ENCODE measurements around the gene PGA5. TPM values are rescaled to one million over a fixed set of nuclear protein-coding genes. Genes with fewer than 3 reads are reported as not detected.
"Not testable (repeated sequence)": the region's sequence is repeated elsewhere in the genome, so short reads cannot be mapped to it uniquely, and the experiment has no call there.

Gene PGA5
- under 1 TPM; 0.58 to 0.71 TPM for total RNA-seq
- long read RNA-seq: 0 reads

- intact Hi-C loops (cut with DNase I); DNase-seq; ATAC-seq: not testable (repeated sequence)
Measured at GRCh38 chr11:61240875-61241274, at the start of gene PGA5. Gene PGA5 (plus strand): TSS chr11:61241175. CDS start chr11:61241227, 52 bp downstream.

GRCh38 chr11:61193596-61193995 lies 47.4 kb upstream of the PGA5 start:
- DNase-seq: no peak
- intact Hi-C loops (cut with DNase I): no loop called here
- peak in 1 of 2 donors; percentile 49 for ATAC-seq

- DNase-seq (no peak), ATAC-seq (peak in 1 of 2 donors; percentile 82)
- intact Hi-C loops (cut with DNase I): no loop called here
Measured at GRCh38 chr11:61194169-61194671, 46.8 kb upstream of the PGA5 start.

- intact Hi-C loops (cut with DNase I): no loop called here
- no peak for ATAC-seq
- no peak for DNase-seq
Measured at GRCh38 chr11:61194981-61195695, 45.8 kb upstream of the PGA5 start.

- DNase-seq (no peak), ATAC-seq (no peak)
- intact Hi-C loops (cut with DNase I): no loop called here
Measured at GRCh38 chr11:61195719-61196118, 45.3 kb upstream of the PGA5 start.

- no peak for DNase-seq
- intact Hi-C loops (cut with DNase I): no loop called here
- no peak for ATAC-seq
Measured at GRCh38 chr11:61198361-61198760, 42.6 kb upstream of the PGA5 start.

GRCh38 chr11:61198948-61199523 lies 41.9 kb upstream of the PGA5 start:
- intact Hi-C loops (cut with DNase I): no loop called here
- DNase-seq: no peak
- ATAC-seq: no peak

GRCh38 chr11:61201476-61201875 lies 39.5 kb upstream of the PGA5 start:
- DNase-seq (no peak), ATAC-seq (no peak)
- intact Hi-C loops (cut with DNase I): no loop called here

- DNase-seq; intact Hi-C loops (cut with DNase I); ATAC-seq: not testable (repeated sequence)
Measured at GRCh38 chr11:61202950-61203746, 37.8 kb upstream of the PGA5 start, which contains the start of gene PGA3. Gene PGA3 (plus strand): TSS chr11:61203515. CDS start chr11:61203565, 50 bp downstream.

GRCh38 chr11:61203873-61204272 lies 37.1 kb upstream of the PGA5 start:
- intact Hi-C loops (cut with DNase I); DNase-seq: not testable (repeated sequence)
- peak; percentile 63 to 66 for ATAC-seq

GRCh38 chr11:61204502-61205059 lies 36.4 kb upstream of the PGA5 start:
- intact Hi-C loops (cut with DNase I); DNase-seq; ATAC-seq: not testable (repeated sequence)

GRCh38 chr11:61207636-61208310 lies 33.2 kb upstream of the PGA5 start:
- intact Hi-C loops (cut with DNase I); ATAC-seq; DNase-seq: not testable (repeated sequence)

- ATAC-seq: peak; percentile 44 to 64
- DNase-seq; intact Hi-C loops (cut with DNase I): not testable (repeated sequence)
Measured at GRCh38 chr11:61210629-61211028, 30.3 kb upstream of the PGA5 start.

GRCh38 chr11:61211327-61211952 lies 29.5 kb upstream of the PGA5 start:
- intact Hi-C loops (cut with DNase I); DNase-seq; ATAC-seq: not testable (repeated sequence)

GRCh38 chr11:61212202-61212601 lies 28.8 kb upstream of the PGA5 start:
- intact Hi-C loops (cut with DNase I); DNase-seq: not testable (repeated sequence)
- peak; percentile 37 to 75 for ATAC-seq

- DNase-seq; ATAC-seq; intact Hi-C loops (cut with DNase I): not testable (repeated sequence)
Measured at GRCh38 chr11:61213711-61214324, 27.2 kb upstream of the PGA5 start.

GRCh38 chr11:61218306-61218705 lies 22.7 kb upstream of the PGA5 start:
- DNase-seq; intact Hi-C loops (cut with DNase I); ATAC-seq: not testable (repeated sequence)

GRCh38 chr11:61219016-61219415 lies 22.0 kb upstream of the PGA5 start:
- DNase-seq; intact Hi-C loops (cut with DNase I); ATAC-seq: not testable (repeated sequence)
